GM12865 (cell line): ENCODE results near the gene TSNAX.

Source experiments
- DNase-seq: peaks from one replicate; pipeline ENCODE4 v3.0.0; 2010; ENCODE audit warnings: low read depth
- H3K4me3 ChIP-seq: 2 replicates; pipeline ENCODE4 v1.5.1; 2011; ENCODE audit warnings: mild to moderate bottlenecking, low read depth, low read length, control low read depth
- TF ChIP-seq, protein P1 (sequence below): IDR thresholded peaks from 2 replicates; pipeline ENCODE4 v1.5.1; 2011; ENCODE audit warnings: low read length, control low read depth, low read depth, inconsistent platforms; ENCODE audit not compliant: insufficient read depth; ENCODE audit errors: missing control alignments

TSNAX gene

DNA sequence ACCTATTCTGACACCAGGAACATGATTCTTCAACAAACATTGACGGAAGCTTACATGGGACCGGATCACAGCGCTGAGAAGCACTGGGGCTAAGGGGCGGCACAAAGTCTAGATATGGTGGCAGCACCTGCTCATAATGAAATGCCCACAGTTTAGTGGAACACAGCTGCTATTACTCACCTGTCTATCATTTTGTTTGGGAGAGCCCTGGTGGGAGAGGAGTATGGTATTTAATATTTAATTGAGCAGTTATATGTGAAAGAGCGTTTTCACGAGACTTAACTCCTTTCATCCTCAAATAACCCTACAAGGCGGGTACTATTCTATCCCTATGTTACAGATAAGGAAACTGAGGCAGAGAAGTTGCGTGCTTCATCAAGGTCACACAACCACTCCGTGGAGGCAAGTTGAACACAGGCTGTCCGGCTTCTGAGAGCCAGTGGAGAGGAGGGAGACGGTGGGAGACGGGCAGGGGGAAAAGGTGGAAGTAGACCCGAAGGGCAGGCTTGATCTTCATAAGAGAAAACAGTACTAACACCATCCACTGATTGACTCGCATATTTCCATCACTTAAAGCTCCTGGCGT lies 790 bp upstream of the TSNAX start:
- DNase-seq: no peak
- peak overlapping the region; percentile 87 for H3K4me3 ChIP-seq
- TF ChIP-seq, protein P1, sequence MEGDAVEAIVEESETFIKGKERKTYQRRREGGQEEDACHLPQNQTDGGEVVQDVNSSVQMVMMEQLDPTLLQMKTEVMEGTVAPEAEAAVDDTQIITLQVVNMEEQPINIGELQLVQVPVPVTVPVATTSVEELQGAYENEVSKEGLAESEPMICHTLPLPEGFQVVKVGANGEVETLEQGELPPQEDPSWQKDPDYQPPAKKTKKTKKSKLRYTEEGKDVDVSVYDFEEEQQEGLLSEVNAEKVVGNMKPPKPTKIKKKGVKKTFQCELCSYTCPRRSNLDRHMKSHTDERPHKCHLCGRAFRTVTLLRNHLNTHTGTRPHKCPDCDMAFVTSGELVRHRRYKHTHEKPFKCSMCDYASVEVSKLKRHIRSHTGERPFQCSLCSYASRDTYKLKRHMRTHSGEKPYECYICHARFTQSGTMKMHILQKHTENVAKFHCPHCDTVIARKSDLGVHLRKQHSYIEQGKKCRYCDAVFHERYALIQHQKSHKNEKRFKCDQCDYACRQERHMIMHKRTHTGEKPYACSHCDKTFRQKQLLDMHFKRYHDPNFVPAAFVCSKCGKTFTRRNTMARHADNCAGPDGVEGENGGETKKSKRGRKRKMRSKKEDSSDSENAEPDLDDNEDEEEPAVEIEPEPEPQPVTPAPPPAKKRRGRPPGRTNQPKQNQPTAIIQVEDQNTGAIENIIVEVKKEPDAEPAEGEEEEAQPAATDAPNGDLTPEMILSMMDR: no peak

- H3K4me3 ChIP-seq: no peak overlapping the region
- TF ChIP-seq, protein P1: no peak
- no peak for DNase-seq
Measured at GRCh38 chr1:231533240-231533639, 4.8 kb downstream of the TSNAX start.

GRCh38 chr1:231534703-231535159 lies 6.3 kb downstream of the TSNAX start:
- no peak for DNase-seq
- H3K4me3 ChIP-seq: no peak overlapping the region
- TF ChIP-seq, protein P1: no peak

- DNase-seq: no peak
- TF ChIP-seq, protein P1: no peak
- H3K4me3 ChIP-seq: no peak overlapping the region
Measured at GRCh38 chr1:231536099-231536498, 7.6 kb downstream of the TSNAX start.

GRCh38 chr1:231540847-231541246 lies 12.4 kb downstream of the TSNAX start:
- H3K4me3 ChIP-seq: no peak overlapping the region
- DNase-seq: no peak
- TF ChIP-seq, protein P1: no peak

DNA sequence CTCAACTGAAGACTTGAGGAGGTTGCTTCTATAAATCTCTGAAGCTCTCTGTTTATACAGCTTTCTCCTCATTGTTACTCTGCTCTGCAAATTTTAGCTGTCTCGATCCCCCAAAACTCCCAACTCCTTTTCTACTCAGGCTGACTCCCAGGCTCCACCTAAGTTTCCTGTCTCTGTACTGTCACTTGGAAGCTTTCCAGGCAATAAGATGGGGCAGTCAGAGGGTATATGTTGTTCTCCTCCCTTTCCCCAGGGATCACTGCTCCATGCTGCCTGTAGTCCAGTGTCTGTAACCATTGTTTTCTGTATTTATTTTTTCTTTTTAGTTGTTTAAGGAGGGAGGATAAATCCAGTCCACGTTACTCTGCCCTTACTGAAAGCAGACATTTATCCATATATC lies 13.4 kb downstream of the TSNAX start:
- TF ChIP-seq, protein P1: no peak
- no peak overlapping the region for H3K4me3 ChIP-seq
- DNase-seq: no peak
